T-cell (primary cell): Measurements from ENCODE around the gene ARHGEF11. TPM values are rescaled to one million over a fixed set of nuclear protein-coding genes. Genes with fewer than 3 reads are reported as not detected.

Experiments used
- ATAC-seq, 4 experiments: fragments of 200-7000 bp in 3 of 4; fragments of 150-1000 bp in 1 of 4; cut with Tn5 transposase; replicated peaks in 1 of 4; 1 replicate in 3 of 4; 2 replicates in 1 of 4; pipeline ENCODE4 v1.10.0; 2021; ENCODE audit warnings: moderate library complexity in 3 of 4, mild to moderate bottlenecking in 2 of 4, moderate number of reproducible peaks in 1 of 4
- CTCF ChIA-PET, 2 donors: fragments of 300-600 bp; sonication (Branson Sonifier 250); formaldehyde crosslinking; loops; one replicate each; lab custom pipeline; 2022; ENCODE audit warnings: antibody characterized with exemption in 2 of 2; lab: Charles Lee
- POLR2A ChIA-PET, 2 donors: fragments of 300-600 bp; sonication (Branson Sonifier 250); formaldehyde crosslinking; loops; one replicate each; lab custom pipeline; 2022; ENCODE audit warnings: antibody characterized with exemption in 2 of 2; lab: Charles Lee
- DNase-seq, 35 experiments: peaks; one replicate each; pipeline versions ENCODE4 v3.0.0 to v3.0.0-alpha.2; 2013 to 2023
- H3K27ac ChIP-seq: one replicate; pipeline ENCODE4 v1.5.1; 2013; ENCODE audit warnings: low read length
- H3K27me3 ChIP-seq, 2 experiments: replicated peaks in 1 of 2; 1 replicate in 1 of 2; 2 replicates in 1 of 2; pipeline versions ENCODE4 v1.6.1 to v1.7.0; 2013; ENCODE audit warnings: low read length in 1 of 2, mixed read lengths in 1 of 2; ENCODE audit not compliant: control insufficient read depth in 2 of 2, insufficient read depth in 2 of 2; ENCODE audit errors: extremely low read depth in 1 of 2
- H3K36me3 ChIP-seq, 2 donors: 1 replicate in 1 of 2; 2 replicates in 1 of 2; pipeline versions ENCODE4 v1.6.1 to v1.7.0; 2013; ENCODE audit warnings: low read length in 1 of 2; ENCODE audit not compliant: control insufficient read depth in 2 of 2, insufficient read depth in 1 of 2; ENCODE audit errors: extremely low read depth in 1 of 2
- H3K4me1 ChIP-seq, 2 experiments: 1 replicate in 1 of 2; 2 replicates in 1 of 2; pipeline versions ENCODE4 v1.6.1 to v1.7.0; 2013; ENCODE audit warnings: low read length in 2 of 2, mixed read lengths in 1 of 2; ENCODE audit not compliant: insufficient read depth in 2 of 2, control insufficient read depth in 1 of 2; ENCODE audit errors: extremely low read depth in 1 of 2
- H3K4me3 ChIP-seq, 2 donors: 1 replicate in 1 of 2; 2 replicates in 1 of 2; pipeline versions ENCODE4 v1.5.1 to v1.7.0; 2013; ENCODE audit warnings: mild to moderate bottlenecking in 2 of 2, low read length in 1 of 2, moderate library complexity in 1 of 2; ENCODE audit not compliant: control insufficient read depth in 1 of 2; ENCODE audit errors: extremely low read depth in 1 of 2
- H3K9me3 ChIP-seq: 2 replicates; pipeline ENCODE4 v1.7.0; 2013
- H3K27ac Mint-ChIP-seq, 2 donors: one replicate each; pipeline ENCODE4 v1.8.0; 2020 to 2021; ENCODE audit warnings: mild to moderate bottlenecking in 2 of 2, mixed read lengths in 2 of 2
- H3K27me3 Mint-ChIP-seq, 2 donors: one replicate each; pipeline ENCODE4 v1.8.0; 2021 to 2022; ENCODE audit warnings: mixed read lengths in 2 of 2
- H3K36me3 Mint-ChIP-seq: one replicate; pipeline ENCODE4 v1.8.0; 2021; ENCODE audit warnings: mixed read lengths
- H3K4me1 Mint-ChIP-seq, 3 donors: one replicate each; pipeline ENCODE4 v1.8.0; 2020 to 2022; ENCODE audit warnings: mixed read lengths in 3 of 3, mild to moderate bottlenecking in 1 of 3
- H3K4me3 Mint-ChIP-seq, 3 donors: one replicate each; pipeline ENCODE4 v1.8.0; 2020 to 2022; ENCODE audit warnings: mild to moderate bottlenecking in 3 of 3, mixed read lengths in 3 of 3, moderate library complexity in 3 of 3
- H3K9me3 Mint-ChIP-seq, 3 donors: one replicate each; pipeline ENCODE4 v1.8.0; 2020 to 2022; ENCODE audit warnings: mixed read lengths in 3 of 3
- WGBS: methylation state at CpG from one replicate; pipeline ENCODE4 v1.1.5; 2013; ENCODE audit warnings: missing lambda C conversion rate; ENCODE audit not compliant: insufficient coverage; 5-methylcytosine and 5-hydroxymethylcytosine counted together
- total RNA-seq, 35 experiments: library from RNA in 6 of 35; stranded (reverse) in 6 of 35; fragments of 120-200 nt in 1 of 35; gene quantifications; one replicate each; pipeline versions ENCODE4 v1.2.1 to v1.2.4 and lab custom pipeline; 2013 to 2026

ARHGEF11 gene
- total RNA-seq, 5 donors from 2014 or later (not counting 1 experiment from before 2014, with no cell fraction given) = 20.7 to 34.6 (median 34.1) TPM

- POLR2A ChIA-PET = interaction anchor here in 1 of 2 donors (0.6 kb wide), 1 partner anchor 25 kb away, joined by 5 read pairs; no protein-coding TSS in a partner anchor
- no CpG with 5 or more reads among the region's 2 CpGs for WGBS
- CTCF ChIA-PET = no interaction called here
Measured at GRCh38 chr1:156994277-156994676, 51.3 kb downstream of the ARHGEF11 start.

GRCh38 chr1:156993426-156994147 lies 52.0 kb downstream of the ARHGEF11 start:
- H3K9me3 Mint-ChIP-seq = no peaks in the 10 kb centered on the region
- no peaks in the 10 kb centered on the region for H3K4me1 Mint-ChIP-seq
- 100% methylated on average over 1 of the region's 6 CpGs for WGBS
- no peak overlapping the region for H3K27ac Mint-ChIP-seq
- Histone ChIP-seq H3K4me3 (no peak overlapping the region), H3K27me3 (peaks cover 0 to 15% of the 10 kb centered on the region in 2 experiments), H3K9me3 (no peaks in the 10 kb centered on the region), H3K36me3 (no peaks in the 10 kb centered on the region), H3K4me1 (no peaks in the 10 kb centered on the region), H3K27ac (no peak overlapping the region)
- CTCF ChIA-PET = no interaction called here
- no peak overlapping the region for H3K4me3 Mint-ChIP-seq
- no peak for DNase-seq
- no peaks in the 10 kb centered on the region for H3K36me3 Mint-ChIP-seq
- H3K27me3 Mint-ChIP-seq = peaks cover 15 to 23% of the 10 kb centered on the region in 2 donors
- ATAC-seq = no peak
- POLR2A ChIA-PET = no interaction called here

More at GRCh38 chr1:156994277-156994676, 51.3 kb downstream of the ARHGEF11 start:
- DNase-seq = no peak
- H3K9me3 Mint-ChIP-seq = no peaks in the 10 kb centered on the region
- no peak overlapping the region for H3K4me3 Mint-ChIP-seq
- Histone ChIP-seq H3K4me1 (no peaks in the 10 kb centered on the region), H3K4me3 (no peak overlapping the region), H3K27ac (no peak overlapping the region), H3K36me3 (no peaks in the 10 kb centered on the region), H3K27me3 (peaks cover 0 to 15% of the 10 kb centered on the region in 2 experiments), H3K9me3 (no peaks in the 10 kb centered on the region)
- no peaks in the 10 kb centered on the region for H3K36me3 Mint-ChIP-seq
- no peaks in the 10 kb centered on the region for H3K4me1 Mint-ChIP-seq
- peaks cover 19 to 26% of the 10 kb centered on the region in 2 donors for H3K27me3 Mint-ChIP-seq
- no peak overlapping the region for H3K27ac Mint-ChIP-seq
- ATAC-seq = no peak

- Histone ChIP-seq H3K27ac (no peak overlapping the region), H3K36me3 (no peaks in the 10 kb centered on the region), H3K4me3 (no peak overlapping the region), H3K9me3 (no peaks in the 10 kb centered on the region), H3K4me1 (no peaks in the 10 kb centered on the region), H3K27me3 (peaks cover 0 to 13% of the 10 kb centered on the region in 2 experiments)
- H3K36me3 Mint-ChIP-seq = no peaks in the 10 kb centered on the region
- no peaks in the 10 kb centered on the region for H3K4me1 Mint-ChIP-seq
- H3K27me3 Mint-ChIP-seq = peaks cover 16 to 21% of the 10 kb centered on the region in 2 donors
- whole genome bisulfite sequencing = 88% methylated on average over 3 of the region's 7 CpGs
- no peak overlapping the region for H3K27ac Mint-ChIP-seq
- no peak for DNase-seq
- CTCF ChIA-PET = no interaction called here
- H3K9me3 Mint-ChIP-seq = no peaks in the 10 kb centered on the region
- ATAC-seq = no peak
- no peak overlapping the region for H3K4me3 Mint-ChIP-seq
- POLR2A ChIA-PET = no interaction called here
Measured at GRCh38 chr1:156992215-156992614, 53.3 kb downstream of the ARHGEF11 start.

GRCh38 chr1:156987715-156988114 lies 57.8 kb downstream of the ARHGEF11 start:
- 41% methylated on average over 4 of the region's 6 CpGs for WGBS
- no peaks in the 10 kb centered on the region for H3K9me3 Mint-ChIP-seq
- no peaks in the 10 kb centered on the region for H3K36me3 ChIP-seq

GRCh38 chr1:156980551-156980950 lies 65.0 kb downstream of the ARHGEF11 start:
- Mint-ChIP-seq H3K27ac (no peak overlapping the region), H3K9me3 (no peaks in the 10 kb centered on the region), H3K36me3 (no peaks in the 10 kb centered on the region), H3K4me3 (no peak overlapping the region), H3K27me3 (peaks cover 39 to 46% of the 10 kb centered on the region in 2 donors), H3K4me1 (no peaks in the 10 kb centered on the region)
- 100% methylated on average over 2 of the region's 4 CpGs for WGBS
- CTCF ChIA-PET = no interaction called here
- Histone ChIP-seq H3K9me3 (no peaks in the 10 kb centered on the region), H3K27ac (no peak overlapping the region), H3K36me3 (no peaks in the 10 kb centered on the region), H3K27me3 (peaks cover 3 to 8% of the 10 kb centered on the region in 2 experiments), H3K4me1 (no peaks in the 10 kb centered on the region), H3K4me3 (no peak overlapping the region)
- no peak for DNase-seq
- POLR2A ChIA-PET = no interaction called here
- no peak for ATAC-seq

More at GRCh38 chr1:156987715-156988114, 57.8 kb downstream of the ARHGEF11 start:
- H3K27ac Mint-ChIP-seq = no peak overlapping the region
- Histone ChIP-seq H3K27ac (no peak overlapping the region), H3K9me3 (no peaks in the 10 kb centered on the region), H3K27me3 (peaks cover 3 to 18% of the 10 kb centered on the region in 2 experiments), H3K4me1 (no peaks in the 10 kb centered on the region), H3K4me3 (no peak overlapping the region)
- H3K36me3 Mint-ChIP-seq = no peaks in the 10 kb centered on the region
- no peaks in the 10 kb centered on the region for H3K4me1 Mint-ChIP-seq
- ATAC-seq (no peak), DNase-seq (no peak)
- H3K27me3 Mint-ChIP-seq = peaks cover 18 to 26% of the 10 kb centered on the region in 2 donors
- ChIA-PET CTCF (no interaction called here), POLR2A (no interaction called here)
- H3K4me3 Mint-ChIP-seq = no peak overlapping the region

GRCh38 chr1:156975084-156975483 lies 70.5 kb downstream of the ARHGEF11 start:
- Mint-ChIP-seq H3K4me1 (no peaks in the 10 kb centered on the region), H3K27ac (no peak overlapping the region), H3K27me3 (peaks cover 30 to 37% of the 10 kb centered on the region in 2 donors), H3K4me3 (no peak overlapping the region), H3K9me3 (no peaks in the 10 kb centered on the region), H3K36me3 (no peaks in the 10 kb centered on the region)
- WGBS = no CpG with 5 or more reads among the region's 2 CpGs
- CTCF ChIA-PET = interaction anchor here in 1 of 2 donors (0.6 kb wide), 1 partner anchor 370 kb away, joined by 3 read pairs; no protein-coding TSS in a partner anchor
- H3K27me3 ChIP-seq = peaks cover 0 to 5% of the 10 kb centered on the region in 2 experiments
- no peak for ATAC-seq
- H3K36me3 ChIP-seq = no peaks in the 10 kb centered on the region
- POLR2A ChIA-PET = no interaction called here
- H3K9me3 ChIP-seq = no peaks in the 10 kb centered on the region
- no peak overlapping the region for H3K27ac ChIP-seq
- no peak overlapping the region for H3K4me3 ChIP-seq
- H3K4me1 ChIP-seq = no peaks in the 10 kb centered on the region
- DNase-seq = no peak
